GM18520 (cell line): ENCODE results near the gene GPT2.

Experiments
- ATAC-seq: cut with Tn5 transposase; IDR thresholded peaks from one replicate; pipeline ENCODE4 v1.9.1; 2021; ENCODE audit not compliant: unreplicated experiment

The GPT2 gene

DNA sequence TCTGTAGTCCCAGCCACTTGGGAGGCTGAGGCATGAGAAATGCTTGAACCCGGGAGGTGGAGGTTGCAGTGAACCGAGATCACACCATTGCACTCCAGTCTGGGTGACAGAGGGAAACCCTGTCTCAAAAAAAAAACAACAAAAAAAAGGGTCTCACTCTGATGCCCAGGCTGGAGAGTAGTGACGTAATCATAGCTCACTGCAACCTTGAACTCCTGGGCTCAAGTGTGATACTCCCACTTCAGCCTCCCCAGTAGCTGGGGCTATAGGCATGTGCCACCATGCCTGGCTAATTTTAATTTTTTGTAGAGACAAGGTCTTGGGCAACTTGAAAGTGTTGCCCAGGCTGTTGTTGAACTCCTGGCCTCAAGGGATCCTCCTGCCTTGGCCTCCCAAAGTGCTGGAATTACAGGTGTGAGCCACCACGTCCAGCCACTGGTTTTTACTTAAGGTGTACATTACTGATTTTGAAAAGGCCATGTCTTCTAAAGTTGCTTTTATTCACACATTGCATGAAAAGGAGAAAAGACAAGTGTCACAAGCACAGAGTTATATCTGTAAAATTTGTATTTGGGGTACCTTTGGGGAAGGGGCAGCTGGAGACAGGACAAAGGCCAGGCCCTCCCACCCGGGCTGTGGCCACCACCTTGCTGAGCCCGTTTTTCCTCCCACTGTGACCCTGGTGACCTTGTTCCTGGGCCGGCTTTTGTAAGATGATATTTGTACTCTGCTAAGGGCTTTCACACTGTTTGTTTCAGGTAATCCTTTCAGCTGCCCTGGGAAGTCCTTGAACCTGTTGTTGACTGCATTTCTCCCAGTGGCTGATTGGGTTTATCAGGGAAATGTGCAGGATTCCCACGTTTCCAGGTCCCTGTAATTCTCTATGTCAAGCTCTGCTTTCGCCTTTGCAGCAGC is 11.5 kb downstream of the GPT2 start:
- ATAC-seq = no peak

- no peak for ATAC-seq
Measured at GRCh38 chr16:46896314-46896968, 12.3 kb downstream of the GPT2 start.

GRCh38 chr16:46897471-46897870 is 13.3 kb downstream of the GPT2 start:
- no peak for ATAC-seq

DNA sequence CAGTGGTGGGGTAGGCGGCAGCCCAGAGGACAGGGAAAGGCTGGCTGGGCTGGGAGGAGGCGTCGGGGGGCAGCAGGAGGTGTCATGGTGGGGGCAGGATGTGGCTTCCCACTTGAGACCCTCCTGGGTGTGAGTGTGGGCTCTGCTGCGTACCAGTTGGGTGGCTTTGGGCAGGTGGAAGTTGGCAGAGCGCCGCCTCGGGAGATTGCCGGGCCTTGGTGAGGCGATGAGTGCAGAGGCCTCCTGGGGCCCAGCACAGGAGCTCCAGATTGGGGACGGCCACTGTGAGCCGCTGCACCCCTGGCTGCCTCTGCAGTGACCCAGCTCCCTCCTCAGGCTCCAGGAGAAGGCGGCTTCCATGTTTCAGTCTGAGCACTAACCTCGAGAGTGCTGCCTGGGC is 13.8 kb downstream of the GPT2 start:
- ATAC-seq = no peak

DNA sequence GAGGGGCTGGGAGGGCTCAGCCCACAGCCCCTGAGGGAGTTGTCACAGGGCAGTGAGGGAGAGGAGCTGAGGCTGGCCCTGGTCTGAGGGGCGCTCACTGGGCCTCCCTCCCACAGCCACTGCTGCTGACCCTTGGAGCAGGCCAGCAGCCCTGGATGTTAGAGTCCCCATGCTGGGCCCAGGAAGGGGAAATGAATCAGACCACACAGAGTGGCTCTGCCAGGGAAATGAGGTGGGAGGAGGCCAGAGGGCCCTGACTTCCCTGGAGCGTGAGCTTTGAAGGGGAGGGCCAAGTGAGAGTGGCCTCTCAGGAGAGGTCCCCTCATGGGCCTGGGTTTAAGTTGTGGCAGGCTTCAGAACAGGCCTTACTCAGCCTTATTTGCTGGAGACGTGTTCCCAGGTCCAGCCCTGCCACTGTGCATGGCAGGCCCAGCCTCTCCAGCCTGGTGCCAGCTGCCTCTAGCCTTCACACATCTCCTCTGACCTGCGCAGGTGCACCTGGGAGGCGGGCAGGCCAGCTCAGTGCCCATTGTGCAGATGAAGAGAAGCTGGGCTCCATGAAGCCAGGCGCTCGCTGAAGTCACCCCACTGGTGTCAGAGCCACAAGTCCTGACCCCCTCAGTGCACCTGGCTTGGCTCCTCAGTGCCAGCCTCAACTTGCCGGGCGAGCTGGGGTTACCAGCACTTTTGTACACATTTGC is 15.4 kb downstream of the GPT2 start:
- no peak for ATAC-seq

DNA sequence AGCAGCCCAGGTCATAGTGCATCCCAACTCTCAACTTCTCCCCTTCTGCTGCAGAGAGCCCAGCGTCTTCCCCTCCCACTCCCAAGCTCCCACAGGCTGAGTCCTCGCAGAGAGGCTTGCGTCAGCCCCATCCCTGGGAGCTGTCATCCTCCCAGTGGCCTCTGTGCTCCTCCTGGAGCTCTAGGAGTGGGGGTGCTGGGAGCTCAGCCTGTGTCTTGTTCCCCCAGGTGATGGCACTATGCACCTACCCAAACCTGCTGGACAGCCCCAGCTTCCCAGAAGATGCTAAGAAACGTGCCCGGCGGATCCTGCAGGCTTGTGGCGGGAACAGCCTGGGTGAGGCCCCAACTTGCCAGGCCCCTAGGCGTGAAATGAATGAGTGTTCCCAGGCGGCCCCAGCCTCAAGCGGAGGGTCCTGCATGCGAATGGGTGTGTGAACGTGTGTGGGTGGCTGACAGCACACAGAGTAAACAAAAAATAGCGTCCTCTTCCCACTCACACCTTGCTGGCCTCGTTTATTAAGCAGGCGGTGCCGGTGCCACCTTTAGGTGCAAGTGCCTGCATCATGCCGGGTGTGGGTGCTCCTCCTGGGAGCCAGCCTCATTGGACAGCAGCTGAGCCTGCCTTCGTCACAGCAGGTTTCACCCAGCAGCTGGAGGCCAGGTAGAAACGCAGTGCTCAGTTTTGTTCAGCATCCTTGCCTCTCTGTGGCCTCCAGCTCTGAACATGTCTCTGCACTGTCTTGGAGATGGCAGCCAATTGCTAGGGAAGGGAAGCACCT is 16.5 kb downstream of the GPT2 start:
- no peak for ATAC-seq

- no peak for ATAC-seq
Measured at GRCh38 chr16:46901709-46902108, 17.5 kb downstream of the GPT2 start.

DNA sequence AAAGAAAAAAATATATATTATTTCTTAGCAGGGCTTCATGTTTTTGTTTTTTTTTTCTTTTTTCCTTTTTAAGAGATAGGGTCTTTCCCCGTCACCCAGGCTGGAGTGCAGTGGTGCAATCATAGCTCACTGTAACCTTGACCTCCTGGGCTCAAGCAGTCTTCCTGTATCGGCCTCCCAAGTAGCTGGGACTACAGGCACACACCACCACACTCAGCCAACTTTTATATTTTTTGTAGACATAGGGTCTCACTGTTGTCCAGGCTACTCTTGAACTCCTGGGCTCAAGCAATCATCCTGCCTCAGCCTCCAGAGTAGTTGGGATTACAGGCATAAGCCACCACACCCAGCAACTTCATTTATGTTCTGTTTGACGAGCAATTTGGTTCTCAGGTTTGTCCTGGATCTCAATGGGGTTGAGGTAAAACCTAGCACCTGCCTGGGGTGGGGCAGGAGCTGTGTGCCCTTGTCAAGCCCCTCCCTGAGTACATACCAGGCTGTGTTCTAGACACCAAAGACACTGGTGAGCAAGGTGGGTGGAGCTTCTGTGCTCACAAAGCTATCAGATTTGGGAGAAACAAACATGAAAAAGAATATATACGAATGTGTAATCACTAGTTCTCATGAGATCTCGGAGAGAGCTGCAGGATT is 19.2 kb downstream of the GPT2 start:
- no peak for ATAC-seq

GRCh38 chr16:46904471-46904870 is 20.3 kb downstream of the GPT2 start:
- ATAC-seq = no peak

- ATAC-seq = no peak
Measured at GRCh38 chr16:46906360-46907060, 22.3 kb downstream of the GPT2 start.

DNA sequence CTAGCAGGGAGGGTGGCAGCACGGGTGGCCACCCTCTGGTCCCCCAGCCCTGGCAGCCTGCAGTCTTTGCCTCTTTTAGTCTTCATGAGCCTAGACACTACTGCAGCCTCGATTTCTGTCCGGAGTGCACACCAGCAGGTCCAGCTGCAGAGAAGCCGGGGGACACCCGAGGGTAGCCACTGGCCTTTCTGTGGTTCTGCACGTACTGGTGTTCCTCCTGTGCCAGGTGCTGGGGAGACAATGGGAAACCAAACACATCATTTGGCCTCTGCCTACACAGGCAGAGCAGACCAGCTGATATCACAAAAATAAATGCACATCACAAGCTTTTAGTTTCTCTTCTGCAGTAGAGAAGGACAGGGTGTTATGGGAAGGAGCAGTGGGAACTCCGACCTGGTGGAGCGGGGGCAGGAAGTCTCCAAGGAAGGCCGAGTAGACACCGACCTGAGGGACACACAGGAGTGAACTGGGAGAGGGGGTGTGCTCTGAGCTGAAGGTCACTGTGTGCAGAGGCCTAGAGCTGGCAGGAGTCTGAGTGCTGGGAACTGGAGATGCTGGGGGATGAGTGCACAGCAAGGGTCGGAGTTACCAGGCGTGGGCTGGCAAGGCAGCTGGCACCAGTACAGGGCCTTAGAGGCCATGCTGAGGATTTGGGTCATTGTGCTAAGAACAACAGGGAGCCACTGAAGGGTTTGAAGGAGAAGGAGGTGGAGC is 23.1 kb downstream of the GPT2 start:
- no peak for ATAC-seq

DNA sequence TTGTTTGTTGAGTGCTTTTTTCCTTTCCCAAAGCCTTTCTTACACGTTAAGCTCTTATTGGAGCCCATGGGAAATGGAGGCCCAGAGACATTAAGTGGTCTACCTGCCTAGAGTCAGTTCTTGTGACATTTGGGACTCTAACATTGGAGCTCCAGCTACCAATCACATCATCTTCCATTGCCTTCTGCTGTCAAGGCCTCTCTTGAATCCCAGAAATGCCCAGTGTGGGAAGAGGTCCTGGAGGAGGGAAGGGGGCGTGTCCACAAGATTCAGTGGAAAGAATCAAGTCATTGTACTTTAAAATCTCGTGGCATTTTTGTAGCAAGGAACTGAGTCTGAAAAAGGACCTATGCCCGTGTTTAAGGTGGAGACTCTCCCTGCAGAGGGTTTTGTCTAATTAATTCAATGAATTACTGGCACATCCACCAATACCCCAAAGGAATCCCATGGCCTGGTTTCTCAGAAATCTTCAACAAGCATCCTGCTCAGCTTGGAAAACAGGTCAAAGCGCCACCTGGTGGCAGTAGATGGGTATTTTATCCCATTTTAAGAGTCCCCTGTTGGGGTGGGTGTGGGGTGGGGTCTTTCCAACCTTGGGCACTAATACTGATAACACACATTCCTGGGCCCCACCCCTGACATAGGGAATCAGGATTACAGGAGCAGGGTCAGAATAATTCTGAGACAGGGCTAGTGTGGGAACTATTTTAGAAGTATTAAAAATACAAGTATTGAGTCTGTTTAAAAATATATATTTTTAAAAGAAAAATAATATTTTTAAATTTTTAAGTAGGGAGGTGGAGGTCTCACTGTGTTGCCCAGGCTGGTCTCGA is 24.6 kb downstream of the GPT2 start:
- ATAC-seq = no peak

GRCh38 chr16:46911038-46911437 is 26.9 kb downstream of the GPT2 start:
- ATAC-seq = peak; percentile 60

DNA sequence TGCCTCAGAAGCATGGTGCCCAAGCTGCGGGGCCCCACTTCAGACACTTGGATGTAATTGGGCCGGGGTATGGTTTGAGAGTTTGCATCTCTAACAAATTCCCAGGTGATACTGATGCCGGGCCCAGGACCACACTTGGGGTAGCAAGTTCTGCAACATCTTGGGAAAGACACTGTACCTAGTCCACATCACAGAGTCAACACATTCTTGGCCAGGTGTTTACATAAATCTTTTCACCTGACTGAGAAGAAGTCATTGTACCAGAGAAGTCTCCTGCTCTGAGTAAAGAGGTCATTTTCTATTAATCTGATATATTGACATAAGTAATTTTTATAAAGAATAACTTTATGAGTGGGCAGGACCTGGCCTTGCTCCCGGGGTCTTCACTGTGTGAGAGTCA is 27.5 kb downstream of the GPT2 start:
- no peak for ATAC-seq

GRCh38 chr16:46914556-46915201 is 30.5 kb downstream of the GPT2 start:
- ATAC-seq = no peak

DNA sequence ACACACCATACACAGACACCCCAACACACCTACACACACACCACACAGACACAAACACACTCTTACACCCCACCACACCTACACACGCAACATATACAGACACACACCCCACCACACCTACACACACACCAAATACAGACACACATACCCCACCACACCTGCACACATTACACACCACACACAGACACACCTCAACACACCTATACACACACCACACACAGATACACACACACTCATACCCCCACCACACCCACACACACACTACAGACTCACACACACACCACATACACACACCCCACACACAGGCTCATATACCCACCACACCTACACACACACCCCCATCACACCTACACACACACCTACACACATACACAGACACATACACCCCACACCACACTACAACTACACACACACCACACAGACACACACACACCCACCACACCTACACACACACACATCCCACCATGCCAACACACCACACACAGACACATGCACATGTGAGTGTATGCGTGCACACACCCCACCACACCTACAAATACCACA is 31.4 kb downstream of the GPT2 start:
- no peak for ATAC-seq

GRCh38 chr16:46916980-46917379 is 32.8 kb downstream of the GPT2 start:
- ATAC-seq = no peak

GRCh38 chr16:46918400-46918799 is 34.2 kb downstream of the GPT2 start:
- no peak for ATAC-seq
